Trophoblast cell (in vitro differentiated cells and primary cell): Measurements from ENCODE around the gene RIMS3.
"Not testable (repeated sequence)": the region's sequence is repeated elsewhere in the genome, so short reads cannot be mapped to it uniquely, and the experiment has no call there.

ENCODE experiments used
- DNase-seq, 2 donors: peaks; one replicate each; pipeline ENCODE4 v3.0.0-alpha.2; 2016
- H2AFZ ChIP-seq: 2 replicates; pipeline ENCODE4 v1.6.1; 2013; ENCODE audit warnings: low read length, moderate library complexity, mild to moderate bottlenecking; ENCODE audit not compliant: insufficient read depth, poor library complexity
- H2AK5ac ChIP-seq: 2 replicates; pipeline ENCODE4 v1.6.1; 2013; ENCODE audit warnings: mild to moderate bottlenecking, low read length
- H2BK120ac ChIP-seq: 2 replicates; pipeline ENCODE4 v1.6.1; 2013; ENCODE audit warnings: low read length, mild to moderate bottlenecking, moderate library complexity; ENCODE audit not compliant: insufficient read depth, poor library complexity
- H2BK12ac ChIP-seq: 2 replicates; pipeline ENCODE4 v1.6.1; 2013; ENCODE audit warnings: mild to moderate bottlenecking, low read length, moderate library complexity
- H2BK5ac ChIP-seq: 2 replicates; pipeline ENCODE4 v1.6.1; 2013; ENCODE audit warnings: low read length, low read depth, moderate library complexity, mild to moderate bottlenecking; ENCODE audit not compliant: poor library complexity
- H3K14ac ChIP-seq: 2 replicates; pipeline ENCODE4 v1.6.1; 2013; ENCODE audit warnings: mild to moderate bottlenecking, low read length
- H3K18ac ChIP-seq: 2 replicates; pipeline ENCODE4 v1.6.1; 2013; ENCODE audit warnings: mild to moderate bottlenecking, low read length
- H3K23ac ChIP-seq: 2 replicates; pipeline ENCODE4 v1.6.1; 2013; ENCODE audit warnings: low read length
- H3K27ac ChIP-seq: 2 replicates; pipeline ENCODE4 v1.5.1; 2013; ENCODE audit warnings: low read depth, mild to moderate bottlenecking, inconsistent platforms, low read length, moderate library complexity
- H3K27me3 ChIP-seq: 2 replicates; pipeline ENCODE4 v1.6.1; 2013; ENCODE audit warnings: inconsistent platforms, mild to moderate bottlenecking, low read length, moderate library complexity; ENCODE audit not compliant: insufficient read depth
- H3K36me3 ChIP-seq, 2 experiments: 1 replicate in 1 of 2; 2 replicates in 1 of 2; pipeline ENCODE4 v1.6.1; 2013; ENCODE audit warnings: low read length in 2 of 2, mild to moderate bottlenecking in 2 of 2, moderate library complexity in 1 of 2; ENCODE audit not compliant: insufficient read depth in 2 of 2, control insufficient read depth in 1 of 2
- H3K4ac ChIP-seq: 2 replicates; pipeline ENCODE4 v1.6.1; 2013; ENCODE audit warnings: low read depth, mild to moderate bottlenecking, low read length, moderate library complexity
- H3K4me1 ChIP-seq, 2 experiments: 1 replicate in 1 of 2; 2 replicates in 1 of 2; pipeline ENCODE4 v1.6.1; 2013; ENCODE audit warnings: low read length in 2 of 2, mild to moderate bottlenecking in 2 of 2, moderate library complexity in 1 of 2; ENCODE audit not compliant: insufficient read depth in 2 of 2, control insufficient read depth in 1 of 2
- H3K4me2 ChIP-seq: 2 replicates; pipeline ENCODE4 v1.6.1; 2013; ENCODE audit warnings: inconsistent platforms, mild to moderate bottlenecking, low read length, moderate library complexity
- H3K4me3 ChIP-seq: 2 replicates; pipeline ENCODE4 v1.5.1; 2013; ENCODE audit warnings: mild to moderate bottlenecking, low read depth, low read length, inconsistent platforms
- H3K79me1 ChIP-seq: one replicate; pipeline ENCODE4 v1.6.1; 2013; ENCODE audit warnings: low read length
- H3K79me2 ChIP-seq: 2 replicates; pipeline ENCODE4 v1.6.1; 2013; ENCODE audit warnings: low read length, mild to moderate bottlenecking; ENCODE audit not compliant: control insufficient read depth, insufficient read depth, poor library complexity
- H3K9ac ChIP-seq: 2 replicates; pipeline ENCODE4 v1.6.1; 2013; ENCODE audit warnings: mild to moderate bottlenecking, low read length
- H3K9me3 ChIP-seq: 2 replicates; pipeline ENCODE4 v1.6.1; 2013; ENCODE audit warnings: low read depth, mild to moderate bottlenecking, control low read depth, inconsistent platforms, low read length; ENCODE audit not compliant: insufficient read depth
- H4K12ac ChIP-seq: 2 replicates; pipeline ENCODE4 v1.6.1; 2013; ENCODE audit warnings: low read depth, mild to moderate bottlenecking, low read length, moderate library complexity
- H4K8ac ChIP-seq: 2 replicates; pipeline ENCODE4 v1.6.1; 2013; ENCODE audit warnings: low read depth, mild to moderate bottlenecking, low read length, moderate library complexity
- H4K91ac ChIP-seq: one replicate; pipeline ENCODE4 v1.6.1; 2013; ENCODE audit warnings: low read depth, mild to moderate bottlenecking, low read length, moderate library complexity
- WGBS: extraction: QIAGEN DNeasy Blood & Tissue Kit; methylation state at CpG from one replicate; pipeline ENCODE4 v1.1.7; 2013; ENCODE audit warnings: missing lambda C conversion rate; ENCODE audit not compliant: insufficient read length, insufficient coverage; ENCODE audit errors: extremely low coverage; 5-methylcytosine and 5-hydroxymethylcytosine counted together

RIMS3 gene

DNA sequence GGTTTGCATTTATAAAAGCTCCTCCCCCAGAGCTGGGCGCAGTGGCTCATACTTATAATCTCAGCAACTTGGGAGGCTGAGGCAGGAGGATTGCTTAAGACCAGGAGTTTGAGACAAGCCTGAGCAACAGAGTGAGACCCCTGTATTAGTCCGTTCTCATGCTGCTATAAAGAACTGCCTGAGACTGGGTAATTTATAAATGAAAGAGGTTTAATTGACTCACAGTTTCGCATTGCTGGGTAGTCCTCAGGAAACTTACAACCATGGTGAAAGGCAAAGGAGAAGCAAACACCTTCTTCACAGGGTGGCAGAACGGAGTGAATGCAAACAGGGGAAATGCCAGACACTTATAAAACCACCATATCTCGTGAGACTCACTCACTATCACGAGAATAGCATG, 81.5 kb downstream of the RIMS3 start:
- H4K8ac ChIP-seq: no peak overlapping the region
- H3K27ac ChIP-seq: no peak overlapping the region
- H4K91ac ChIP-seq: no peak overlapping the region
- H2AK5ac ChIP-seq: no peak overlapping the region
- no peak overlapping the region for H2BK5ac ChIP-seq
- H2BK12ac ChIP-seq: no peak overlapping the region
- no peak overlapping the region for H3K9ac ChIP-seq
- H3K4me2 ChIP-seq: no peak overlapping the region
- H3K79me1 ChIP-seq: no peaks in the 10 kb centered on the region
- no peak overlapping the region for H4K12ac ChIP-seq
- H3K4me3 ChIP-seq: no peak overlapping the region
- no peak for DNase-seq
- H3K36me3 ChIP-seq: no peaks in the 10 kb centered on the region
- H3K79me2 ChIP-seq: no peaks in the 10 kb centered on the region
- no peak overlapping the region for H3K14ac ChIP-seq
- H3K23ac ChIP-seq: no peak overlapping the region
- H3K27me3 ChIP-seq: no peaks in the 10 kb centered on the region
- WGBS: no CpG with 5 or more reads among the region's 6 CpGs
- no peaks in the 10 kb centered on the region for H3K9me3 ChIP-seq
- no peak overlapping the region for H3K18ac ChIP-seq
- no peak overlapping the region for H2BK120ac ChIP-seq
- no peaks in the 10 kb centered on the region for H3K4me1 ChIP-seq
- H2AFZ ChIP-seq: no peak overlapping the region
- H3K4ac ChIP-seq: no peak overlapping the region

DNA sequence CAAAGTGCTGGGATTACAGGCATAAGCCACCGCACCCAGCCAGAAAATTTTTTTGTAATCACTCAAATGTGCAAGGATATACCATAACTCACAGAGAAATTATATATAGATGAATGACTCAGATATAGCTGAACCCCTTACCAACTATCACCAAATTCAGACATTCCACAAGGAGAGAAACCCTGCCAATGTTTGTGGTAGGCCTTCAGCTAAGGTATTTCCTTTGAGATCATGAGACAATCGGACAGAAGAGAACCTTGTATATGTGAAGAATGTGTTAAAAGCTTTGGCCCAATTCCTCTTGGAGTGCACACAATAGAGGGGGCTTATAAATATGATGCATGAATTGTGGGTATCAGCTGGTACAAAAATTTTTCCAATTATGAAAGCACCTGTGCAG, 83.4 kb downstream of the RIMS3 start:
- Histone ChIP-seq H2BK12ac (no peak overlapping the region), H4K12ac (no peak overlapping the region)

DNA sequence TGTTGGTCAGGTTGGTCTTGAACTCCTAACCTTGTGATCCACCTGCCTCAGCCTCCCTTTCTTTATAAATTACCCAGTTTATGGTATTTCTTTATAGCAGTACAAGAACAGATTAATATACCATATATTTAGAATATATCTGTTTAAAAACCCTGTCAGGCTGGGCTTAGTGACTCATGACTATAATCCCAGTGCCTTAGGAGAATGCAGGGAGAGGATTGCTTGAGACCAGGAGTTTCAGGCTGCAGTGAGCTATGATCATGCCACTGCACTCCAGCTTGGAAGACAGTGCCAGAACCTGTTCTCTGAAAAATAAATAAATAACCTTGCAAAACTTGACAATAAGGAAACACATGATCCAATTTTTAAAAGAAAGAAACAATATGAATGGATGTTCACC, 90.1 kb downstream of the RIMS3 start:
- no peak overlapping the region for H2AFZ ChIP-seq

More for the DNA sequence above, 83.4 kb downstream of the RIMS3 start:
- Histone ChIP-seq H4K91ac (no peak overlapping the region), H3K4me1 (no peaks in the 10 kb centered on the region), H3K4ac (no peak overlapping the region), H3K36me3 (no peaks in the 10 kb centered on the region), H3K4me2 (no peak overlapping the region), H2AK5ac (no peak overlapping the region), H3K79me1 (no peaks in the 10 kb centered on the region), H2BK5ac (no peak overlapping the region), H3K27me3 (no peaks in the 10 kb centered on the region), H3K23ac (no peak overlapping the region), H2BK120ac (no peak overlapping the region), H3K14ac (no peak overlapping the region), H3K4me3 (no peak overlapping the region), H3K9me3 (no peaks in the 10 kb centered on the region), H3K27ac (no peak overlapping the region), H3K9ac (no peak overlapping the region), H3K18ac (no peak overlapping the region), H3K79me2 (no peaks in the 10 kb centered on the region), H2AFZ (no peak overlapping the region), H4K8ac (no peak overlapping the region)
- no peak for DNase-seq
- no CpG with 5 or more reads among the region's 2 CpGs for WGBS

GRCh38 chr1:40574805-40575204, 90.7 kb downstream of the RIMS3 start:
- DNase-seq: peak in 1 of 2 donors; percentile 34
- no CpG with 5 or more reads among the region's 3 CpGs for WGBS
- not testable (repeated sequence) for H2AK5ac ChIP-seq, H2AFZ ChIP-seq, H2BK12ac ChIP-seq, H3K18ac ChIP-seq, H3K79me2 ChIP-seq, H3K4me2 ChIP-seq, H3K4ac ChIP-seq, H3K9ac ChIP-seq, H3K4me1 ChIP-seq, H4K8ac ChIP-seq, H4K91ac ChIP-seq, H3K27me3 ChIP-seq, H2BK120ac ChIP-seq, H3K9me3 ChIP-seq, H3K23ac ChIP-seq, H3K27ac ChIP-seq, H3K4me3 ChIP-seq, H3K36me3 ChIP-seq, H3K14ac ChIP-seq, H3K79me1 ChIP-seq, H4K12ac ChIP-seq, H2BK5ac ChIP-seq

More for the DNA sequence above, 90.1 kb downstream of the RIMS3 start:
- Histone ChIP-seq H3K4me1 (no peaks in the 10 kb centered on the region), H2AK5ac (no peak overlapping the region), H2BK12ac (no peak overlapping the region), H3K4me2 (no peak overlapping the region), H2BK5ac (no peak overlapping the region), H4K8ac (no peak overlapping the region), H3K4ac (no peak overlapping the region), H3K4me3 (no peak overlapping the region), H4K91ac (no peak overlapping the region), H3K27ac (no peak overlapping the region), H3K9ac (no peak overlapping the region), H3K9me3 (no peaks in the 10 kb centered on the region), H3K14ac (no peak overlapping the region), H4K12ac (no peak overlapping the region), H3K23ac (no peak overlapping the region), H3K27me3 (no peaks in the 10 kb centered on the region), H3K18ac (no peak overlapping the region), H3K36me3 (no peaks in the 10 kb centered on the region), H3K79me1 (no peaks in the 10 kb centered on the region), H3K79me2 (no peaks in the 10 kb centered on the region), H2BK120ac (no peak overlapping the region)
- DNase-seq: no peak
